Measurements from ENCODE around the gene SPARCL1.
"Not testable (repeated sequence)": the region's sequence is repeated elsewhere in the genome, so short reads cannot be mapped to it uniquely, and the experiment has no call there.

Gene SPARCL1

DNA sequence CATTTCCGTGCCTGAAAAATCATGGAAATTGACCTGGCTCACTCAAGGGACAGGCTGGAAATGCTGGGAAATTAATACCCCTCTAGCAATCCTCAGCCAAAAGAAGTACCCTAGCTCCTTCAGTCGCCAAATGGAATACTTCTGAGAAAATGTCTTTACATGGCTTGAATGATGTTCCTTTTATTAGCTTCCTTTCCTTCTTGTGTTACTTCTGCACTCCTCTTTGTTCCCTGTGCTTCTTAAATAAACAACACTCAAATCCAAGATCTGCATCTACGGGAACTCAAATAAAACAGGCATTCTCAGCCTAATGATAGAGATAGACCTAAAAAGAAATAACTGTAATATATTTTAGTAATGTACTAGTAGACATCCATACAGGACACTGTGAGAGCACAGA is 36.1 kb downstream of the SPARCL1 start:
- Histone ChIP-seq H2AFZ (ENCODE audit: low read length) (no peak overlapping the region), H3K79me2 (ENCODE audit: insufficient read depth, low read length) (no peaks in the 10 kb centered on the region), H3K27me3 (ENCODE audit: insufficient read depth, low read length) (no peaks in the 10 kb centered on the region), H3K4me3 (ENCODE audit: low read depth, low read length, poor library complexity, severe bottlenecking) (no peak overlapping the region), H3K4me2 (ENCODE audit: low read length) (no peak overlapping the region), H3K9me2 (ENCODE audit: low read depth, low read length) (no peaks in the 10 kb centered on the region), H3K27ac (ENCODE audit: low read depth, low read length, poor library complexity, severe bottlenecking) (no peak overlapping the region), H3K9me3 (ENCODE audit: low read length) (no peaks in the 10 kb centered on the region), H4K20me1 (ENCODE audit: insufficient read depth, low read length) (no peaks in the 10 kb centered on the region), H3K9ac (ENCODE audit: low read length) (no peak overlapping the region), H3K36me3 (ENCODE audit: insufficient read depth, low read length) (no peaks in the 10 kb centered on the region), H3K4me1 (ENCODE audit: insufficient read depth, low read length, severe bottlenecking) (no peaks in the 10 kb centered on the region), H3F3A (ENCODE audit: insufficient read depth, low read length) (no peaks in the 10 kb centered on the region)
- no peak for TF ChIP-seq EZH2 (IDR thresholded peaks at IDR 0.05; ENCODE audit: borderline replicate concordance, low read length)

DNA sequence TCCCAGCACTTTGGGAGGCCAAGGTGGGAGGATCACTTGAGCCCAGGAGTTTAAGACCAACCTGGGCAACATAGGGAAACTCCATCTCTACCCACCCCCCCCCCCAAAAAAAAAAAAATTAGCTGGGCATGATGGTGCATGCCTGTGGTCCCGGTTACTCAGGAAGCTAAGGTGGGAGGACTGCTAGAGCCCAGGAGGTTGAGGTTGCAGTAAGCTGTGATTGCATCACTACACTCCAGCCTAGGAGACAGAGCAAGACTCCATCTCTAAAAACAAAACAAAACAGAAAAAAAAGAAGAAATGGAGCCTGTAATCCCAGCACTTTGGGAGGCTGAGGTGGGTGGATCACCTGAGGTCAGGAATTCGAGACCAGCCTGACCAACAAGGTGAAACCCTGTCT is 37.3 kb downstream of the SPARCL1 start:
- H3K27ac ChIP-seq (ENCODE audit: low read depth, low read length, poor library complexity, severe bottlenecking); H3K9me3 ChIP-seq (ENCODE audit: low read length); H3K27me3 ChIP-seq (ENCODE audit: insufficient read depth, low read length); H3F3A ChIP-seq (ENCODE audit: insufficient read depth, low read length); H3K9ac ChIP-seq (ENCODE audit: low read length); H2AFZ ChIP-seq (ENCODE audit: low read length); H3K4me2 ChIP-seq (ENCODE audit: low read length); H4K20me1 ChIP-seq (ENCODE audit: insufficient read depth, low read length); H3K4me1 ChIP-seq (ENCODE audit: insufficient read depth, low read length, severe bottlenecking); H3K9me2 ChIP-seq (ENCODE audit: low read depth, low read length); H3K4me3 ChIP-seq (ENCODE audit: low read depth, low read length, poor library complexity, severe bottlenecking); H3K36me3 ChIP-seq (ENCODE audit: insufficient read depth, low read length); H3K79me2 ChIP-seq (ENCODE audit: insufficient read depth, low read length): not testable (repeated sequence)

DNA sequence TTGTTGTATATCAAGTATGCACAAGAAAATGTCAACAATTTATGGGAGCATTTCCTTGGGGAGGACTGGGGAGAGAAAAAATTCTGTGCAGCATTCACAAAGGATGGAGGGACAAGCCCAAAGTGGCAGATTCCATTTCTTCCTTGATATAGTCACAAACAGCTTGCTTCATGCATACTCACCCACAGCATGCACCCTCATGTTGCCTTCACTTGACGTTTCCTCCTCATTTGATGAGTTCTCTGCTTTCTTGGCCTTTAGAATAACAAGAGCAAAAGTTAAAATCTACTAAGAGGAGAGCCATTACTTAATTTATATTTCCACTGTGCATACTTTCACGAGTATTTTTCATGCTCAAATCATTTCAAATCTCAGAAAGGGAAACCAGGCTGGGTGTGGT is 37.7 kb downstream of the SPARCL1 start:
- Histone ChIP-seq H3K27me3 (ENCODE audit: insufficient read depth, low read length) (no peaks in the 10 kb centered on the region), H3K9me3 (ENCODE audit: low read length) (no peaks in the 10 kb centered on the region), H3F3A (ENCODE audit: insufficient read depth, low read length) (no peaks in the 10 kb centered on the region), H3K27ac (ENCODE audit: low read depth, low read length, poor library complexity, severe bottlenecking) (no peak overlapping the region), H3K79me2 (ENCODE audit: insufficient read depth, low read length) (no peaks in the 10 kb centered on the region), H3K9me2 (ENCODE audit: low read depth, low read length) (no peaks in the 10 kb centered on the region), H3K36me3 (ENCODE audit: insufficient read depth, low read length) (no peaks in the 10 kb centered on the region), H3K4me3 (ENCODE audit: low read depth, low read length, poor library complexity, severe bottlenecking) (no peak overlapping the region), H3K9ac (ENCODE audit: low read length) (no peak overlapping the region), H2AFZ (ENCODE audit: low read length) (no peak overlapping the region), H4K20me1 (ENCODE audit: insufficient read depth, low read length) (no peaks in the 10 kb centered on the region), H3K4me1 (ENCODE audit: insufficient read depth, low read length, severe bottlenecking) (no peaks in the 10 kb centered on the region), H3K4me2 (ENCODE audit: low read length) (no peak overlapping the region)
- no peak for TF ChIP-seq EZH2 (IDR thresholded peaks at IDR 0.05; ENCODE audit: borderline replicate concordance, low read length)
- TF ChIP-seq, protein P1, sequence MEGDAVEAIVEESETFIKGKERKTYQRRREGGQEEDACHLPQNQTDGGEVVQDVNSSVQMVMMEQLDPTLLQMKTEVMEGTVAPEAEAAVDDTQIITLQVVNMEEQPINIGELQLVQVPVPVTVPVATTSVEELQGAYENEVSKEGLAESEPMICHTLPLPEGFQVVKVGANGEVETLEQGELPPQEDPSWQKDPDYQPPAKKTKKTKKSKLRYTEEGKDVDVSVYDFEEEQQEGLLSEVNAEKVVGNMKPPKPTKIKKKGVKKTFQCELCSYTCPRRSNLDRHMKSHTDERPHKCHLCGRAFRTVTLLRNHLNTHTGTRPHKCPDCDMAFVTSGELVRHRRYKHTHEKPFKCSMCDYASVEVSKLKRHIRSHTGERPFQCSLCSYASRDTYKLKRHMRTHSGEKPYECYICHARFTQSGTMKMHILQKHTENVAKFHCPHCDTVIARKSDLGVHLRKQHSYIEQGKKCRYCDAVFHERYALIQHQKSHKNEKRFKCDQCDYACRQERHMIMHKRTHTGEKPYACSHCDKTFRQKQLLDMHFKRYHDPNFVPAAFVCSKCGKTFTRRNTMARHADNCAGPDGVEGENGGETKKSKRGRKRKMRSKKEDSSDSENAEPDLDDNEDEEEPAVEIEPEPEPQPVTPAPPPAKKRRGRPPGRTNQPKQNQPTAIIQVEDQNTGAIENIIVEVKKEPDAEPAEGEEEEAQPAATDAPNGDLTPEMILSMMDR (IDR thresholded peaks at IDR 0.05; ENCODE audit: low read length), result no peak

DNA sequence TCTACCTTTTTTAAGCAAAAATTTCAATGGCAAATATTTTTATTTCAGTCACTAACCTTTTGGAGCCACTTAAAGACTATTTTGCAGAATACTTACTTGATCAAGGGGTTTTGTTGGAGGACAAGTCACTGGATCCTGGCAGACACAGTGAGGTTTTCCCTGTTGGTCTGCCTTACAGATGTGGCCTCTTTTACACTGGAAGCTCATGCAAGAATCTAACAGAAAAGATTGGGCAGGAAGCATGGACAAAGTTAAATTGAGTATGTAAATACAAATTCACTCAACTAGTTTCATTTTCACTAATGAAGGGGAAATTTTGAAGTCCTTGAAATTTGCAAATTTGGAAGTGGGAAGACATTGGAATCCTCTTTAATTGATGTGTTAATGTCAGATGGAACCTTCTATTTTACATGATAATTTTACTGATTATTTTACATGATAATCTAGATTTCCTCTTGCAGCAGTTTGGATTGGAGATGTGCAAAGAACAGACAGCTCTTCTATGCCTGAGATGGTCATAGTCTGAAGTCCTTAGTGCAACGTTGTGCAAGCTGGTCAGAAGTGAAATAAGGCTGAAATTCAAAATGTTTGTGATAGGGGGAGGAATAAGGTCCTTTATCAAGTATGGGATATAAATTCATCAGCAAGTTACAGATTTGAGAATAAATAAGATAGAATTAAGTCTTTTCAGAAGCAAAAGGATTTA is 38.4 kb downstream of the SPARCL1 start:
- no peak overlapping the region for H2AFZ ChIP-seq (ENCODE audit: low read length)
- no peaks in the 10 kb centered on the region for H3K79me2 ChIP-seq (ENCODE audit: insufficient read depth, low read length)
- H3K9ac ChIP-seq (ENCODE audit: low read length), result no peak overlapping the region
- no peaks in the 10 kb centered on the region for H3K9me3 ChIP-seq (ENCODE audit: low read length)
- TF ChIP-seq, protein P1 (IDR thresholded peaks at IDR 0.05; ENCODE audit: low read length), result no peak
- TF ChIP-seq EZH2 (IDR thresholded peaks at IDR 0.05; ENCODE audit: borderline replicate concordance, low read length), result no peak
- no peaks in the 10 kb centered on the region for H4K20me1 ChIP-seq (ENCODE audit: insufficient read depth, low read length)
- no peak overlapping the region for H3K4me2 ChIP-seq (ENCODE audit: low read length)
- H3K27me3 ChIP-seq (ENCODE audit: insufficient read depth, low read length), result no peaks in the 10 kb centered on the region
- H3K36me3 ChIP-seq (ENCODE audit: insufficient read depth, low read length), result no peaks in the 10 kb centered on the region
- H3K9me2 ChIP-seq (ENCODE audit: low read depth, low read length), result no peaks in the 10 kb centered on the region
- H3K4me3 ChIP-seq (ENCODE audit: low read depth, low read length, poor library complexity, severe bottlenecking), result no peak overlapping the region
- no peak overlapping the region for H3K27ac ChIP-seq (ENCODE audit: low read depth, low read length, poor library complexity, severe bottlenecking)
- no peaks in the 10 kb centered on the region for H3K4me1 ChIP-seq (ENCODE audit: insufficient read depth, low read length, severe bottlenecking)
- no peaks in the 10 kb centered on the region for H3F3A ChIP-seq (ENCODE audit: insufficient read depth, low read length)

Data from OCI-LY1 (cell line).